Esophagus muscularis mucosa (tissue), 4 donors: Measurements from ENCODE around the gene SLC51B.

ENCODE experiments used
- EP300 ChIP-seq: sonication (generic); formaldehyde crosslinking; IDR thresholded peaks from one replicate; pipeline ENCODE4 v1.6.1; 2017; ENCODE audit warnings: antibody characterized with exemption
- POLR2A ChIP-seq: fragments of 450-650 bp; IDR thresholded peaks from one replicate; pipeline ENCODE4 v1.6.1; 2017; ENCODE audit warnings: antibody characterized with exemption, moderate library complexity, mild to moderate bottlenecking, low read depth
- TF ChIP-seq, protein P1 (sequence below), 3 experiments: fragments of 200-600 bp in 2 of 3; fragments of 450-650 bp in 1 of 3; sonication (generic) in 2 of 3; IDR thresholded peaks; one replicate each; pipeline ENCODE4 v1.5.1; 2017 to 2019; ENCODE audit warnings: antibody characterized with exemption in 3 of 3, mild to moderate bottlenecking in 2 of 3, moderate library complexity in 1 of 3

- TF ChIP-seq EP300: no peak
- TF ChIP-seq, protein P1, sequence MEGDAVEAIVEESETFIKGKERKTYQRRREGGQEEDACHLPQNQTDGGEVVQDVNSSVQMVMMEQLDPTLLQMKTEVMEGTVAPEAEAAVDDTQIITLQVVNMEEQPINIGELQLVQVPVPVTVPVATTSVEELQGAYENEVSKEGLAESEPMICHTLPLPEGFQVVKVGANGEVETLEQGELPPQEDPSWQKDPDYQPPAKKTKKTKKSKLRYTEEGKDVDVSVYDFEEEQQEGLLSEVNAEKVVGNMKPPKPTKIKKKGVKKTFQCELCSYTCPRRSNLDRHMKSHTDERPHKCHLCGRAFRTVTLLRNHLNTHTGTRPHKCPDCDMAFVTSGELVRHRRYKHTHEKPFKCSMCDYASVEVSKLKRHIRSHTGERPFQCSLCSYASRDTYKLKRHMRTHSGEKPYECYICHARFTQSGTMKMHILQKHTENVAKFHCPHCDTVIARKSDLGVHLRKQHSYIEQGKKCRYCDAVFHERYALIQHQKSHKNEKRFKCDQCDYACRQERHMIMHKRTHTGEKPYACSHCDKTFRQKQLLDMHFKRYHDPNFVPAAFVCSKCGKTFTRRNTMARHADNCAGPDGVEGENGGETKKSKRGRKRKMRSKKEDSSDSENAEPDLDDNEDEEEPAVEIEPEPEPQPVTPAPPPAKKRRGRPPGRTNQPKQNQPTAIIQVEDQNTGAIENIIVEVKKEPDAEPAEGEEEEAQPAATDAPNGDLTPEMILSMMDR (IDR thresholded peaks at IDR 0.05): no peak
- no peak for TF ChIP-seq POLR2A
Measured at GRCh38 chr15:65068403-65068788, 23.2 kb downstream of the SLC51B start.
